ENCODE results near the gene BRSK2. TPM values are rescaled to one million over a fixed set of nuclear protein-coding genes. Genes with fewer than 3 reads are reported as not detected.

Gene BRSK2
- total and polyA plus RNA-seq, 5 donors: 0.61 to 2.3 (median 2.1) TPM

DNA sequence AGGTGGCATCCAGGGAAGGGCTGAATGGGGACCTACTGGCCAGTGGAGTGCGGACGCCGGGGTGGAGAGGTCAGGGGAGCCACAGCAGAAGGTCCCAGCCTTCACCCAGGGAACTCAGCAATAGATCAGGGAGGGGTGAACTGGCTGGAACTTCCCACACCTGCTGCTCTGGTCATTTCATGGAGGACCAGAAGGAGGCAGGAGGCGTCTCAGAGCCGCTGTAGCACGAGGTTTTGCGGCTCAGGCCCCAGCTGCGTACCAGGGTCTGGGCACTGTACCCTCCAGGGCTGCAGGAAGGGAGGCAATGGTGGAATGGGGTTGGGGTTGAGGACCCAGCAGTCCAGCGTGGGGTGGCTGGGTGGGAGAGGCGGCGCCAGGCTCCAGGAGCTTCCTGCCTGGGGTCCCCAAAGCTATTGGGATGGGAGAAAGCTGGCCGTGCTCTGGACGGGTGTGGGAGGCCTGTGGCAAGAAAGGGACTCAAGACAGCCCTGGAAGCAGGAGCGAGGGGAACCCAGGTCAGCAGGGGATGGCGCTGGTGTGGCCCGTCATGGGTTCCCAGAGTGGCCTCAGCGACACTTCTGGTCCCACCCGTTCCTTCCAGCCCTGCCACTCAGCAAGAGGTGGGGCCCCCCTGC, 20.2 kb upstream of the BRSK2 start:
- Histone ChIP-seq H3K9me3 (ENCODE audit: control insufficient read depth, low read length) (peaks cover 2% of the 10 kb centered on the region), H3K4me3 (ENCODE audit: low read length) (no peak overlapping the region), H3K27ac (ENCODE audit: low read length) (no peak overlapping the region), H3K27me3 (ENCODE audit: control insufficient read depth, insufficient read depth) (no peaks in the 10 kb centered on the region), H3K4me1 (ENCODE audit: control insufficient read depth, insufficient read depth, low read length) (no peaks in the 10 kb centered on the region)
- intact Hi-C loops (cut with DNase I): no loop called here
- DNase-seq (peak in 1 of 3 donors; percentile 9), ATAC-seq (peak in 1 of 2 donors; percentile 10)
- WGBS: 82% methylated on average over 18 of the region's 18 CpGs

GRCh38 chr11:1370186-1371025, 19.3 kb upstream of the BRSK2 start:
- Histone ChIP-seq H3K9me3 (ENCODE audit: control insufficient read depth, low read length) (peaks cover 2% of the 10 kb centered on the region), H3K27me3 (ENCODE audit: control insufficient read depth, insufficient read depth) (no peaks in the 10 kb centered on the region), H3K4me1 (ENCODE audit: control insufficient read depth, insufficient read depth, low read length) (no peaks in the 10 kb centered on the region), H3K4me3 (ENCODE audit: low read length) (no peak overlapping the region), H3K27ac (ENCODE audit: low read length) (no peak overlapping the region)
- intact Hi-C loops (cut with DNase I): no loop called here
- DNase-seq: peak in 1 of 3 donors; percentile 41
- WGBS: 85% methylated on average over 38 of the region's 38 CpGs
- no peak for ATAC-seq

DNA sequence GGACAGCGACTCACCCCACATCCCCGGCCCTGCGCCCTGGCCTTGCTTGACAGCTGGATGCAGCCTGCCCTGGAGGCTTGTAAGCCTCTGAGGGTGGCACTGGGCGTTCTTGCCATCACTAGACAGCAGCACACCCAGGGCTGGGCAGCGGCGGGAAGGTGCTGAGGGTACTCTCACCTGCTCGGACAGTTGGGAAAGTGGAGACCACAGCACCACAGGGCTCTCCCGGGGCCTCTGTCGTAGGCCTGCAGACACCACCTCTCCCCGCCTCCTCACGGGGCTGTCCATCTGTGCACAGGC, 18.8 kb upstream of the BRSK2 start:
- intact Hi-C loops (cut with DNase I): no loop called here
- peak in 1 of 3 donors; percentile 33 for DNase-seq

GRCh38 chr11:1371377-1371776, 18.4 kb upstream of the BRSK2 start:
- no peaks in the 10 kb centered on the region for H3K27me3 ChIP-seq (ENCODE audit: control insufficient read depth, insufficient read depth)
- intact Hi-C loops (cut with DNase I): no loop called here
- H3K9me3 ChIP-seq (ENCODE audit: control insufficient read depth, low read length): no peaks in the 10 kb centered on the region
- WGBS: 89% methylated on average over 13 of the region's 13 CpGs
- no peak overlapping the region for H3K4me3 ChIP-seq (ENCODE audit: low read length)
- no peaks in the 10 kb centered on the region for H3K4me1 ChIP-seq (ENCODE audit: control insufficient read depth, insufficient read depth, low read length)
- no peak for ATAC-seq
- no peak overlapping the region for H3K27ac ChIP-seq (ENCODE audit: low read length)
- peak in 1 of 3 donors; percentile 23 for DNase-seq

More for the DNA sequence above, 18.8 kb upstream of the BRSK2 start:
- Histone ChIP-seq H3K4me1 (ENCODE audit: control insufficient read depth, insufficient read depth, low read length) (no peaks in the 10 kb centered on the region), H3K27ac (ENCODE audit: low read length) (no peak overlapping the region), H3K27me3 (ENCODE audit: control insufficient read depth, insufficient read depth) (no peaks in the 10 kb centered on the region), H3K9me3 (ENCODE audit: control insufficient read depth, low read length) (no peaks in the 10 kb centered on the region), H3K4me3 (ENCODE audit: low read length) (no peak overlapping the region)
- 87% methylated on average over 11 of the region's 11 CpGs for WGBS
- no peak for ATAC-seq

- Histone ChIP-seq H3K4me1 (ENCODE audit: control insufficient read depth, insufficient read depth, low read length) (no peaks in the 10 kb centered on the region), H3K9me3 (ENCODE audit: control insufficient read depth, low read length) (no peaks in the 10 kb centered on the region), H3K4me3 (ENCODE audit: low read length) (no peak overlapping the region), H3K27ac (ENCODE audit: low read length) (no peak overlapping the region), H3K27me3 (ENCODE audit: control insufficient read depth, insufficient read depth) (no peaks in the 10 kb centered on the region)
- WGBS: 83% methylated on average over 26 of the region's 26 CpGs
- intact Hi-C loops (cut with DNase I): no loop called here
- peak in 1 of 2 donors; percentile 5 for ATAC-seq
- peak in 1 of 3 donors; percentile 25 for DNase-seq
These were observed 17.8 kb upstream of the BRSK2 start for GRCh38 chr11:1371836-1372465.

- Histone ChIP-seq H3K27me3 (ENCODE audit: control insufficient read depth, insufficient read depth) (no peaks in the 10 kb centered on the region), H3K9me3 (ENCODE audit: control insufficient read depth, low read length) (no peaks in the 10 kb centered on the region), H3K27ac (ENCODE audit: low read length) (no peak overlapping the region), H3K4me1 (ENCODE audit: control insufficient read depth, insufficient read depth, low read length) (no peaks in the 10 kb centered on the region), H3K4me3 (ENCODE audit: low read length) (no peak overlapping the region)
- ATAC-seq (no peak), DNase-seq (peak in 1 of 3 donors; percentile 18)
- 78% methylated on average over 8 of the region's 8 CpGs for WGBS
- intact Hi-C loops (cut with DNase I): no loop called here
These were observed 17.1 kb upstream of the BRSK2 start for GRCh38 chr11:1372660-1373059.

DNA sequence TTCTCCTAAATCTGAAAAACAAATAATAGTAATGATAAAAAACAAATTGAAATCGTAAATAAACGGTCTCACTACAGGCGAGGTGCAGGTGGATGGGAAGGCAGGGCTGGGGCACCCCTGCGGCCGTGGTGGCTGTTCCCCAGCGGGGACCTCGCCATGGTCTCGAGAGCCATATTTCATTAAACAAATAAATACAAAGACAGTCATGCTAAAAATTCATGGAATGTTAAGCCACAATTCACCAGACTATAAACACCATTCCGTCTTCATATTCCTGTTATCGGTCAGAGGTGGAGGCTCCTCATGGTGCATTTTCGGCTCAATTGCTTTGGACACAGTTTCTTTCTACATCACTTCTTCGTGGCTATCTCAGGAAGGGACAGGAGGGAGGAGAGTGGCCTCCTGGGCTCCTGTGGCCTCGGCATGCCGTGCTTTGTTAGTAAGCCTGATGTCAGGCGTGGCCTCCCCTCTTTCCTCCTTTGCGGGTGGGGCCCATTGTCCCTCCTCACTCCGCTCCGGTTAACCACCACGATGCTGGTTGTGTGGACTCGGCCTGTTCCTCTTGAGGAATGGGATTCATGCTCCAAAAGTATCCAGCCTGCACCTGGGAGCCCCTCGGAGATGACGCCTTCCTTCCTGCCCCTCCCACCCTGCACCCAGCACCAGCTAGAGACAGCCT, 16.1 kb upstream of the BRSK2 start:
- Histone ChIP-seq H3K27me3 (ENCODE audit: control insufficient read depth, insufficient read depth) (no peaks in the 10 kb centered on the region), H3K27ac (ENCODE audit: low read length) (no peak overlapping the region), H3K4me1 (ENCODE audit: control insufficient read depth, insufficient read depth, low read length) (no peaks in the 10 kb centered on the region), H3K9me3 (ENCODE audit: control insufficient read depth, low read length) (no peaks in the 10 kb centered on the region), H3K4me3 (ENCODE audit: low read length) (no peak overlapping the region)
- ATAC-seq: no peak
- 71% methylated on average over 22 of the region's 22 CpGs for WGBS
- DNase-seq: peak in 1 of 3 donors; percentile 16
- intact Hi-C loops (cut with DNase I): no loop called here

GRCh38 chr11:1375161-1375954, 14.4 kb upstream of the BRSK2 start:
- H3K27me3 ChIP-seq (ENCODE audit: control insufficient read depth, insufficient read depth): no peaks in the 10 kb centered on the region
- peak in 1 of 2 donors; percentile 21 for ATAC-seq
- no peaks in the 10 kb centered on the region for H3K9me3 ChIP-seq (ENCODE audit: control insufficient read depth, low read length)
- intact Hi-C loops (cut with DNase I): no loop called here
- peak in 1 of 3 donors; percentile 18 for DNase-seq
- 88% methylated on average over 25 of the region's 25 CpGs for WGBS
- no peaks in the 10 kb centered on the region for H3K4me1 ChIP-seq (ENCODE audit: control insufficient read depth, insufficient read depth, low read length)
- H3K27ac ChIP-seq (ENCODE audit: low read length): no peak overlapping the region
- no peak overlapping the region for H3K4me3 ChIP-seq (ENCODE audit: low read length)

DNA sequence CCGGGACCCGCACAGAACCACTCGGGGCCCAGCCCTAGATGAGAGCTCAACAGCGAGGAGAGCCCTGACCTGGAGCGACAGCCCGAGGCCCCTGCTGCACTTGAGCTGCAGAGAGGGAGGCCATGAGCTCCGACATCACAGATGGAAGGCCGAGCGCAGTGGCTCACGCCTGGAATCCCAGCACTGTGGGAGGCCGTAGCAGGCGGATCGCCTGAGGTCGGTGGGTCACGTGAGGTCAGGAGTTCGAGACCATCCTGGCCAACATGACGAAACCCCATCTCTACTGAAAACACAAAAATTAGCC, 13.8 kb upstream of the BRSK2 start:
- no peak for ATAC-seq
- Histone ChIP-seq H3K4me3 (ENCODE audit: low read length) (no peak overlapping the region), H3K9me3 (ENCODE audit: control insufficient read depth, low read length) (no peaks in the 10 kb centered on the region), H3K27ac (ENCODE audit: low read length) (no peak overlapping the region), H3K27me3 (ENCODE audit: control insufficient read depth, insufficient read depth) (no peaks in the 10 kb centered on the region), H3K4me1 (ENCODE audit: control insufficient read depth, insufficient read depth, low read length) (no peaks in the 10 kb centered on the region)
- intact Hi-C loops (cut with DNase I): no loop called here
- peak in 1 of 3 donors; percentile 39 for DNase-seq
- 85% methylated on average over 17 of the region's 17 CpGs for WGBS

DNA sequence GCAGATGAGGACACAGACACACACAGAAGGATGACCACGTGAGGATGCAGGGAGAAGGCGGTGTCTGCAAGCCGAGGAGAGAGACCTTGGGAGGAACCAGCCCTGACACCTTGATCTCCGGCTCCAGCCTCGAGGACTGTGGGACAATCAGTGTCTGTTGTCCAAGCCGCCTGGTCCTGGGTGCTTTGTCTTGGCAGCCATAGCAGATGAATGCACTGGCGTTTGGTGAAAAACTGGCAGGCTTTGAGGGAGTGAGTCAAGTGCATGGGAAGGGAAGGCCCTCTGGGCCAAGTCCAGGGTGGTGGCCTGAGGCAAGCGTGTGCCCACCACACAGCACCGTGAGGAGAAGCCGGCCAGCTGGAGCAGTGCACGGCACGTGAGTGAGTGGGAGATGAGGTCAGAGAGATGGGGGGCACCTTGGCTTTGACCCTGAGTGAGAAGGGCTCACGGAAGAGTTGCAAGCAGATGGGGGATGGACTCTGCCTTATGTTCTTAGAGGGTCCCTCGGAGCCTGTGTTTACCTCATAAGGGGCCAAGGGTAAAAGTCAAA, 12.4 kb upstream of the BRSK2 start:
- ATAC-seq: no peak
- WGBS: 76% methylated on average over 14 of the region's 14 CpGs
- Histone ChIP-seq H3K4me3 (ENCODE audit: low read length) (no peak overlapping the region), H3K4me1 (ENCODE audit: control insufficient read depth, insufficient read depth, low read length) (no peaks in the 10 kb centered on the region), H3K27ac (ENCODE audit: low read length) (no peak overlapping the region), H3K9me3 (ENCODE audit: control insufficient read depth, low read length) (no peaks in the 10 kb centered on the region), H3K27me3 (ENCODE audit: control insufficient read depth, insufficient read depth) (no peaks in the 10 kb centered on the region)
- DNase-seq: peak in 1 of 3 donors; percentile 10
- intact Hi-C loops (cut with DNase I): no loop called here

Data from right cardiac atrium (tissue), 5 donors.